MM.1S (cell line): ENCODE measurements around the gene MAL.

ENCODE experiments used
- EZH2 ChIP-seq: fragments of 300-600 bp; sonication (generic); optimal IDR thresholded peaks from 2 replicates; pipeline ENCODE3; 2017; ENCODE audit warnings: low read depth, mild to moderate bottlenecking, antibody characterized with exemption, low read length, mixed read lengths
- EZH2phosphoT487 ChIP-seq: fragments of 300-600 bp; sonication (generic); IDR thresholded peaks from 2 replicates; pipeline ENCODE4 v1.6.1; 2018; ENCODE audit warnings: antibody characterized with exemption, low read length
- TF ChIP-seq, protein P1 (sequence below): fragments of 300-600 bp; sonication (generic); IDR thresholded peaks from 2 replicates; pipeline ENCODE4 v1.5.1; 2016; ENCODE audit warnings: antibody characterized with exemption, low read length, mixed read lengths

DNA sequence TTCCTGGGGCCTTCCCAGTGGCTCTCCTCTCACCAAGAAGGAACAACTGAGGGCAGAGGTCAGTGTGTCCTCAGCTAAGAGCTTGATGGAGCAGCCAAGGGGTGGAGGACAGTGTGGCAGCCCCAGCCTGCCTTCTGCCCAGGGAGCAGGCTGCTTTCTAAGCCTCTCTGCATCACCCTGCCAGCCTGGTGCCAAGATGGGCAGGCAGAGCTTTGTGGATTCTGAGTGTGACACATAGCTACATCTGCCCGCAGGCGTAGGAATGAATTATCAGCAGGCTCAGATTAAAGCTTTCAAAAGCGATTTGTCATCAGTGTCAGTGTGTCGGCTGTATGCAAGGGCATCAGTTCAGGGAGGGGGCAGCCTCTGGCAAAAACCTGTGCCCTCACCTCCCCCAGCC, 8.7 kb downstream of the MAL start:
- TF ChIP-seq, protein P1, sequence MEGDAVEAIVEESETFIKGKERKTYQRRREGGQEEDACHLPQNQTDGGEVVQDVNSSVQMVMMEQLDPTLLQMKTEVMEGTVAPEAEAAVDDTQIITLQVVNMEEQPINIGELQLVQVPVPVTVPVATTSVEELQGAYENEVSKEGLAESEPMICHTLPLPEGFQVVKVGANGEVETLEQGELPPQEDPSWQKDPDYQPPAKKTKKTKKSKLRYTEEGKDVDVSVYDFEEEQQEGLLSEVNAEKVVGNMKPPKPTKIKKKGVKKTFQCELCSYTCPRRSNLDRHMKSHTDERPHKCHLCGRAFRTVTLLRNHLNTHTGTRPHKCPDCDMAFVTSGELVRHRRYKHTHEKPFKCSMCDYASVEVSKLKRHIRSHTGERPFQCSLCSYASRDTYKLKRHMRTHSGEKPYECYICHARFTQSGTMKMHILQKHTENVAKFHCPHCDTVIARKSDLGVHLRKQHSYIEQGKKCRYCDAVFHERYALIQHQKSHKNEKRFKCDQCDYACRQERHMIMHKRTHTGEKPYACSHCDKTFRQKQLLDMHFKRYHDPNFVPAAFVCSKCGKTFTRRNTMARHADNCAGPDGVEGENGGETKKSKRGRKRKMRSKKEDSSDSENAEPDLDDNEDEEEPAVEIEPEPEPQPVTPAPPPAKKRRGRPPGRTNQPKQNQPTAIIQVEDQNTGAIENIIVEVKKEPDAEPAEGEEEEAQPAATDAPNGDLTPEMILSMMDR: no peak
- no peak for TF ChIP-seq EZH2
- TF ChIP-seq EZH2phosphoT487: no peak
